IPS-NIHi7 (cell line): ENCODE data around the gene GOLGB1.

Experiments
- DNase-seq: peaks from one replicate; pipeline ENCODE4 v3.0.0; 2012; ENCODE audit warnings: mixed read lengths; ENCODE audit errors: extremely low spot score

GOLGB1 gene

GRCh38 chr3:121630355-121630754 lies 119.2 kb downstream of the GOLGB1 start:
- no peak for DNase-seq

GRCh38 chr3:121629601-121630000 lies 119.9 kb downstream of the GOLGB1 start:
- DNase-seq: no peak

- no peak for DNase-seq
Measured at GRCh38 chr3:121627622-121628021, 121.9 kb downstream of the GOLGB1 start.

GRCh38 chr3:121627211-121627610 lies 122.3 kb downstream of the GOLGB1 start:
- DNase-seq: no peak

GRCh38 chr3:121626495-121626894 lies 123.0 kb downstream of the GOLGB1 start:
- DNase-seq: no peak

GRCh38 chr3:121624147-121624899 lies 125.2 kb downstream of the GOLGB1 start:
- DNase-seq: no peak

- no peak for DNase-seq
Measured at GRCh38 chr3:121621491-121621890, 128.1 kb downstream of the GOLGB1 start.

- DNase-seq: no peak
Measured at GRCh38 chr3:121619691-121620090, 129.8 kb downstream of the GOLGB1 start.
